Pons (tissue), 1 donor: ENCODE data around the gene RUBCN.
"Not testable (repeated sequence)": the region's sequence is repeated elsewhere in the genome, so short reads cannot be mapped to it uniquely, and the experiment has no call there.

Source experiments
- DNase-seq: peaks from one replicate; pipeline ENCODE4 v3.0.0-alpha.2; 2016; ENCODE audit warnings: low spot score

Gene RUBCN

DNA sequence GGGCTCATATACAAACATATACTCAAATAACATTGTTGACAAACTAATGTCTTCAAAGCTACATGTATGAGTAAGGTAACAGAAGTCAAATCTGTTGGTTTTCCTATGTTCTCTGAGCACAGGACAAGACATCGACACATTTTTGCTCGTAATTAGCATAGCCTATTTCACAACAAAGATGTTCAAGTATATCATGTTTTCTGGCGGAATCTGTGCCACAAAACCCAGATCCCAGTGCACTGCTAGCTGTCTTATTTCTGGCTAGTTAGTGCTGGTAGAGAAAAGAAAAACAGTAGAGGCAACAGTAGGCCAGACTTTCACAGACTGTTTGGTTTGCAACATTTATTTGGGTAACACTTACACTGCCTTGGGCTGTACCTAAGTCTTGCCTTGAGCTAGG, 51.2 kb downstream of the RUBCN start:
- no peak for DNase-seq

DNA sequence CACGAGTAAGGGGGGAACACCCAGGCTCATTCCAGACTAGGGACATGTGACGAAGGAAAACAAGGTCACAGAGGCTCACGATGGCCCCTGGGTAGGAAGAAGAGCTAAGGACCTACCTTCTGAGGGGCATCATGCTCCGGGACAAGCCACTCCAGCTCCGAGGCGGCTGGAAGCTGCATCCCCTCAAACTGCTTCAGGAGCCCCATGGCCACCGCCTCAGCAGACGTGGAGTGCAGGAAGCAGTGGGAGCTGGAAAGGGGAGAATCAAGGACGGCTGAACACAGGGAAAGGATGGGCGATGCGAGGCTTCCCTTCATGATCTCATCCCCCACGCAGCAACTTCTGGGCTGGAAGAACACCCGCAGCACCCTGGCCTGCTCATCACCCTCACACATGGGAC, 53.5 kb downstream of the RUBCN start:
- DNase-seq, result no peak

DNA sequence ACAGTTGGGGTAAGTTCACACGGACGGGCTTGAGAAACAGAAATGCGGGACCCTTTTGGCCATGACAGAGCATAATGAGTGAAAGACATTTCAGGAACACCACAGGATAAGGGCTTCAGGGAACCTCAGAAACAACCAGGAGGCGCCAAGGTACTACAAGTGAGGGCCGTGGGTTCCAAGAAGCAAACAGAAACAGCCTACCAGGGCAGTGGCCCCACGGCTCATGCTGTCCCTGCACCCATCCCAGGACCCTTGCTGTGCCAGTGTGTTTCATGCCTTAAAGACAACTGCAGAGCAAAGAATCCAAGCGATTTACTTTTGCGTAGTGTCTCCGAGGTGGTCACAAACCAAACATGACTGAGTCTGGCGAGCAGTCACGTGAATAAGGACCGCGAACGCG, 54.0 kb downstream of the RUBCN start:
- DNase-seq, result no peak

DNA sequence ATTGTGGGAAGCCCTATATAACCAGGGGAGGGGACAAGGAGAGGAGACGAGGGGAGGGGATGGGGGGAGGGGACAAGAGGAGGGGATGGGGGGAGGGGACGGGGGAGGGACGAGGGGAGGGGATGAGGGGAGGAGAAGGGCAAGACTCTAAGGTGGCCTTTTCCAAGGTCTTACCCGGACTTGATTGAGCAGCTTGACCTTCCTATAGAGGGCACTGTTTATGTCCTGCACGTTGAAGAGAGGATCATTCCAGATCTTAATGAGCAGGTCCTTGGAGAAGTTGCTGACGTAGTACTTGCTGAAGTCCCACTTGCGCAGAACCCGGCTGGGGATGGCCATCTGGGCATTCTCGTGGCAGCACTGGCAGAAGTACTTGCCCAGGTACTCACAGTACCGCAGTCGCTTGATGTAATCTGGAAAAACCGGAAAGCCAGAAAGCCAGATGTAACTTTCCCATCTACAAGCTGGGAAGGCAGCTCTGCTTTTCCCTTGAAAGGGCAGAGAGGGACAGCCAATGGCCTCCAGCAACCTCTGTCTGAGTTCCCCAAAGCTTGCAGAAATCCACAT, 55.7 kb downstream of the RUBCN start:
- DNase-seq, result no peak

DNA sequence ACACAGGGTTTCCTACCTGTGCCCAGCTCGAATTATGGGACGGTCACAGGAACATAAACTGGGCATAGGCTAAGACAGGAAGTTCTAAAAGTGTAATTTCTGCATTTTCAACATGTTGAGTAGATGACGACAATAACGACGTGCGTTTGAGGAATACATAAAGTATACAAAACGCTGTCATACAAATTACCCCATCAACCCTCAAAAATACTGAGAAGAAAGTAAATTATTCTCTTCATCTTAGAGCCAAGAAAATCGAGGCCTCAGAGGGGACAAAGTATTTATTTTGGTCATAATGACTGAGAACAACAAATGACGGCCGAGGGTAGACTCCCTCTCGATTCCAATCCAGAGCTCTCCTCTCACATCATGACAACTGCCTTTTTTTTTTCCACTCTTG, 60.8 kb downstream of the RUBCN start:
- DNase-seq, result no peak

DNA sequence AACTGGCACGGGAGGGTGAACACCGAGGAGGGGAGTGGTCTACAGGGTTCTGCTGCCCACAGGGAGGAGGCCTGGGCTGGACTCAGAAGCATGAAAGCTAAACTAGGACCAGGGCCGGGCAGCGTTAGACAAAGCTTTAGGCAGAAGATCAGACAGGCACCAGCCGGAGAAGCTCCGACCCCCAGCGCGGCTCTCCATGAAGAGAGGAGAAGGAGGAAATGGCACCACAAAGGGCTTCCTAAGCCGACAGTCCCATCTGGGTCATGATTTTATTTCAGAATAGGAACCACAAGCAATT, 61.2 kb downstream of the RUBCN start:
- DNase-seq, result no peak

DNA sequence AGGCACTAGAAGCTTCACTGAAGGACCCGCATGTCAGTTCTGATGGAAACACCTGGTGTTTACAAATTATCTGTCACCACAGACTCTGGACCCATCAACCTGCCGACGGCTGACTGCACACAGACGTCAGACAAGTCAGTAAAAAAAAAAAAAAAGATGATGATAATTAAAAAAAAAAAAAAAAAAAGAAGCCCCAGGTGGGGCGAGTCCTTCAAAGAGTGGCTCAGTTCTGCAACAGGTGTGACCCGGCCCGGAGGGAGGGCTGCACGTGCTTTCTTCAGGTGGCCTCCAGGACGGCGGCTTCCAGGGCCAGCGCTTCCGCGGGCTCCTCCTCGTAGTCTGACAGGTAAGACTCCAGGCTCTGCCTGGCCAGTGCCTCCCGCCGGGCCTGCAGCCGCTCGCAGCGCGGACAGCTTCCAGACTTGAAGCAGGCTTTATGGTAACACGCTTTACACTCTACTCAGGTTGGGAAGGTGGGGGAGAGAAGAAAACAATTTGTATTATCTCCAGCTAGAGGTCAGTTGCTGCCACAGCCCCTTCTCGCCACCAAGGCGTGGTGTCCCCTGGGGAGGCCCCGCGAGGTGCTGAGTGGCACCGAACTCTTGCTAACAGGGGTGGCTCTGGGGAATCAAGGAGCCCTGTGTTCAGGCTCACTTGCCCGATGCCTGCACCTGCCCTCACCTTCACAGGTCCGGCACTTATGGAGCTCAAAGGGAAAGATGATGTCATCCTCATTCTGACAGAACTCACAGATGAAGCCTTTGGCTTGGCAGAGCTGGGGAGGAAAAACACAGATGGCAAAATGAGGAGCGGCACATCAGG, 61.8 kb downstream of the RUBCN start:
- no peak for DNase-seq

DNA sequence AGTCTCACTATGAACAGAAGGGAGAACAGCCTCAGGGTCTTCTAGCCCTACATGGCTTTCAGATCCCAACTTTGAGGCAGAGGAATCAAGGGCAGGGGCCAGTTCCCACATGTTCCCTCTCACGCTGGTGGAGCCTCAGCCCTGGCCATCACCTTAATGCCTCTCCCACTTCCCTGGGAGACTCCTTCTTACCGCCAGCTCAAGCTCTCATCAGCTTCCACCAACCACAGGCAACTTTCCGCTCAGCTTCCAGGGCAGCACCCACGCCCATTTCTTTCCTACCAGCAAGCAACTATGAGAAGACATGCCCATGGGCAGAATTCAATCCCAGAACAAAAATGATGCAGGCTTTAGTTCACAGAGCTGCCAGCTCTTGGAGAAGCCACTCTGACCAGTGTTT, 63.5 kb downstream of the RUBCN start:
- no peak for DNase-seq

DNA sequence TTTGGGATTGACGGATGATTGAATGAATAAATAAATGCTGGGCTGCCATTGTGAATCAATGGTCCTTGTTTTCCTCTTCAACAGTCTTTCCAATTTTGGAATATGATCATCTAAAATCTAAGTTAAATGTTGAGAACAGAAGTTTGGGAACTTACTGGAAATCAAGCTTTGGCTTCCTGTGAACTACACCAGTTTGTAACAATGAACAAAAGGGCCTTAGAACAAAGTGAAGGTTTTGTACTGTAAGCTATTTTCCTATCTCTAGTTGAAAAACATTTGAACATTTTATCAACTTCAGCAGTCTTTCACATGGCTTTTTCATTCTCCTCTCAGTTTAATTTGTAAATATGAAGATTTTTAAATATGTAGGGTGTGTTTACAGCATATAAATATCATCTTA, 66.3 kb downstream of the RUBCN start:
- DNase-seq, result peak; percentile 73

DNA sequence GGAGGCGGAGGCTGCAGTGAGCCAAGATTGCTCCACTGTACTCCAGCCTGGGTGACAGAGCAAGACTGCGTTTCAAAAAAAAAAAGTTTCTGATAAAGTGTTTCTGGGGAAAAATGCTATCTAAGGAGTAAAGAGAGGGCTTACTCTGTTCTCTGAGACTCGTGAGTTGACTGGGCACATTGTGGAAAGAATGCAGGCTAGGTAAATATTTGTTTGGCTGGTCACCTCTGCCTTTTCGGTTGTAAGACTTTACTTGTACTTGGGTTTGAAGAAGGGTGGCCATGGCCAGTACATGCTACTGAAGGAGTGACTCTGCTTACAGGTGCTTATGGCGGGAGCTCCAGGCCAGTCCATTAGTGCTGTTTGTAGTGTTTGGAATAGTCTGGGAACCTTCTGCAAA, 68.7 kb downstream of the RUBCN start:
- DNase-seq, result no peak

DNA sequence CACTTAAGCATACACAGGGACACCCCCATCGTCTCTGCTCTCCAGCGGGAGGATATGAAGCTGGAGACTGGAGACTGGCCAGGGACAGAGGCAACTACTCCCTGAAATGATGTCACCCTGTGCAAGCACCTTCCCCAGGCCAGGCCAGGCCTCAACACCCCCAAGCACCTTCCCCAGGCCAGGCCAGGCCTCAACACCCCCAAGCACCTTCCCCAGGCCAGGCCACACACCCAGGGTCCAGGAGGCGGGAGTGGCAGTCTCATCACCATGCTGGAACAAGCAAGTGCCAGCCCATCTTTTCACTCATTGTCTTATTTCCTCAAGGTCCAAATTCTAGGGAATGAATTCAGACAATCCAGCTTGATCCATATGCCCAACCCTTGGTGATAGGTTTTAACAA, 69.4 kb downstream of the RUBCN start:
- not testable (repeated sequence) for DNase-seq

DNA sequence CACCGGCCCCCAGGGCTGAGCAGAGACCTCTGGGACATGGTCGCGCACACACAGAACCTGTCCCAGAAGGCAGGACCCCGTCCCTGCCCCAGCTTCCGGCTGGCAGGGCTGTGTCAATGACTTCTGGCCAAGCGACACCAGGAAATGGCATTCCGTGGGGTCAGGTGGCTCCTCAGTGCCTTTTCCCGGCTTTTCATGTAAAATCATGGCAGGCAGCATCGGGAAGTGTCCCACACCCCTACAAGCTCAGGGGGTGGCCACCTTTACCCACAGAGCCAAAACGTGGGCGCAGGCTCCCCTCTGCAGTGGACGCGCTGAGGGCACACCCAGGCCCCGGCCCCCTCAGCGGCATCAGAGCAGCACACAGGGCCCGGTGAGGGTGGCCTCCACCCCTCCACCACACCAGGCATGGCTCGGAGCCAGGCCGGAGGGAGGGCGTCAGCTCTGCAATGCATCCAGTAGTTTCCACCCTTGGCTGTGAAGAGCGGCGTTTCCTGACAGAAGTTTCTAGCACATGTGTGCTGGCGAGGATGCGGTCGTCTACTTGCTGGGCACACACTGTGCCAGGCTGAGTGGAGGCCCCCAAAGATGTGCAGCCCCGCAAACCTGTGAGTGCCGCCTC, 70.4 kb downstream of the RUBCN start:
- DNase-seq, result not testable (repeated sequence)

DNA sequence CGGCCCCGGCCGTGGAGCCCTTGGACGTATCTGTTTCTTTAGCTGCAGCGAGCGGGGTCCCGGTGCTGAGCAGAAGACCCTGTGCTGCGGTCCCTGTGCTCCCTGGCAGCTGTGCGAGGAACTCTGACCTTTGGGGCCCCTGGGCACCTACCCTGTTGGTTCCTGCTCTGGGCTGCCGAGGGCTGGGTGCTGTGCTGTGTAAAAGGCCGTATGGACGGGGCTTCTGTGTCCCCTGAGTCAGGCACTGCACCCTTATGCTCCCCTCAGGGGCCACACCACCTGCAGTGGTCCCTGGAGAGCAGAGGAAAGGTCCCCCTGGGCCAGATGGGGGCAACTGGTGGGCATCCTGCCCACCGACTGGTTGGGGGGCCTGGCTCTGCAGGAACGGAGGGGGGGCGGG, 71.2 kb downstream of the RUBCN start:
- DNase-seq, result not testable (repeated sequence)

DNA sequence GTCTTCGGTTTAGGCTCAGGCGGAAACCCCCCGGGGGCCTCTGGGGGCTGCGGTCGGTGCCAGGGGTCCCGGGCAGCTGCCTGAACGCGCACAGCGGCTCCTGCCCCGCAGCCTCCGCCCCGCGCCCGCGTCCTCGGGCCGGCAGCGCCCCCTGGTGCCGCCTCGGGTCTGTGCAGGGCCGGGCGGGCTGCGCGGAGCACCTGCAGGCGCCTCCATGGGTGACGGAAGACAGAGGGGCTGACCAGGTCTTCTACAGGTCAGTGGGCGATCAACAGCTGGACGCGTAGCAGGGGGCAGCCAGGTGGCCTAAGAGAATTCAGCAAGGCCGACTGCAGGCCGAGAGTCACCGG, 71.6 kb downstream of the RUBCN start:
- DNase-seq, result not testable (repeated sequence)

DNA sequence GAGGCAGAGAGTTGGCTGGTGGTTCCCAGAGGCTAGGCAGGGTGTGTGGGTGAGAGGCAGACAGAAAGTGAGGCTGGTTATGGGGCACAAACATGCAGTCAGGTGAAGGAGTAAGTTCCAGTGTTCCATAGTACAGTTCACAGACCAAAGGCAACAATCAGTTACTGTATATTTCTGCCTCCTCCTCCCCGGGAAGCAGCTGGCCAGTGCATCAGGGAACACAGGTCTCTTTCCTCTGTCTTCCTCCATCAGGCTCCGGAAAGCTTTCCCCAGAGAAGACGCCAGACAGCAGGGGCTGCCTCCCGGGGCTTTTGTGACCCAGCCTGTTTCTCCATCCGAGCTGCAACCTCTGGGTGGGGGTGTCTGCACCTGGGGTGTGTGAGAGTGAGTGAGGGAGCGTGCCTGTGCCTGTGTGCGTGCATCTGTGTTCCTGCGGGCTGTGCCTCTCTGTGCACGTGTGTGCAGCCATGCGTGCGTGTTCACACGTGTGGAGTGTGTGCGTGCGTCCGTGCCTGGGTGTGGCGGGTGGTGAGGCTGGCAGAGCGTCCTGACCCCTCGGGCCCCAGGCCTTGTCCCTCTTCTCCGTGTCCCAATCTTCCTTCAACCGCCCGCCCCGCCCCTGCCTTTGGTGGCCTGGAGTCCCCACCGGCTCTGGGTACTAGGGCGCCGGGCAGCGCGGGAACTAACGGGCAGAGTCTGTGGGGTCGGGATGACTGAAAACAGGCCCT, 72.1 kb downstream of the RUBCN start:
- DNase-seq, result not testable (repeated sequence)

DNA sequence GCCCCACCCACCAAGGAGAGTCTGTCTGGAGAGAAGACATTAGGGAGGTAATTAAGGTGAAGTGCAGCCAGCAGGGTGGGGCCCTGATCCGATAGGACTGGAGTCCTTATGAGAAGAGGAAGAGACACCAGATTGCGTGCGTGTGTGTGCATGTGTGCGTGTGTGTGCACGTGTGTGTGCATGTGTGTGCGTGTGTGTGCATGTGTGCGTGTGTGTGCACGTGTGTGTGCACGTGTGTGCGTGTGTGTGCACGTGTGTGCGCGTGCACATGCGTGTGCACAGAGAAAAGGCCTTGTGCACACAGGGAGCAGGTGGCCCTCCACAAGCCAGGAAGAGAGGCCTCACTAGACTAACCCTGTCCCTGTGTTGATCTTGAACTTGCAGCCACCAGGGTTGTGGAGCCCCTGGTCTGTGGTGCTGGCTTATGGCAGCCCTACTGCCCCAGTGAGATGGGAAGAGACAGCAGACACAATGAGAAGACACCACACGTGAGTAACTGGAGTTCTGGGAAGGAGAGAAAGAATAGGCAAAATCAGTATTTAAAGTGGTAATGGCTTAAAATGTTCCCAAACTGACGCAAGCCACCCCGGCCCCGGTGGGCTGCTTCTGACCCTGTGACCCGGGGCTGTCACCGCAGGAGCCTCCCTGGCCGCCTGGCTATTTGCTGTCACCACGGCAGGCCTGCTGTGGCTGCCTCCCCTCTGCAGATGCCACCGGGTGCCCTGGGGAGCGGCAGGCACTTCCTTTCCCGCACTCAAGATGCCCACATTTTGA, 73.2 kb downstream of the RUBCN start:
- not testable (repeated sequence) for DNase-seq

DNA sequence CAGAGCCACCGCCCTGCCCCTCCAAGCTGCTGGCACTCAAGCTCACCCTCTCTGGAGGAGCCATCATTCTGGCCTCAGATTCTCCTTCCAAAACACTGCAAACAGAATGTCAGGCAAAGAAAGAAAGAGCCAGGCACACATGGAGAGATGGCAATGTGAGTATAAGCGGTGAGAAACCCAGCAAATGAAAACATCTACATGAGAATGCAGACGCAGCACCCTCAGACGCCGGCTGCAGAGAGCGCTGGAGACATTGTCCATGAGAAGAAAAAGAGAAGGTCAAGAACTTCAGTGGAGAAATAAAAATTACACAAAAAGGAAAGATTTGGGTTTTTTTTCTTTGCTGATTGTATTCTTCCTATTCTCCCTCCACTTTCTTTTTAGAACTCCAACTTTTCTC, 74.4 kb downstream of the RUBCN start:
- not testable (repeated sequence) for DNase-seq

DNA sequence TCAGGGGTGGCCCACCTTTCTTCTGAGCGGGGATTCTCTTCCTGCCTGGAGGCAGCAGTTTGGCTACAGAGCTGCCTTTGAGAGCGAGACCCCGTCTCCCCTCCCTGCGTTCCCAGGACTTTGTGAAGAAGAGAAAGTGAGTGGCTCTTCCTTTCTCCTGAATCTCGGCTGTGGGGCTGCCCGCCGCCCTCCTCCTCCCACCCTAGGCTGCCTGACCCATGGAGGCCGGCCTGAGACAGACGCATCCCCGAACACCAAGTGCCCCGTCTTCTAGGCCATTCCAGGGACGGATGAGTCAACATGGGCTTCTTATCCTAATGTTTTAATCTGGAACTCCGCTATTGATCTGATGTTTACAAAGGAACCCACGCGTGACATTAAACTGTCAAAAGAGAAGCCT, 74.8 kb downstream of the RUBCN start:
- DNase-seq, result not testable (repeated sequence)

DNA sequence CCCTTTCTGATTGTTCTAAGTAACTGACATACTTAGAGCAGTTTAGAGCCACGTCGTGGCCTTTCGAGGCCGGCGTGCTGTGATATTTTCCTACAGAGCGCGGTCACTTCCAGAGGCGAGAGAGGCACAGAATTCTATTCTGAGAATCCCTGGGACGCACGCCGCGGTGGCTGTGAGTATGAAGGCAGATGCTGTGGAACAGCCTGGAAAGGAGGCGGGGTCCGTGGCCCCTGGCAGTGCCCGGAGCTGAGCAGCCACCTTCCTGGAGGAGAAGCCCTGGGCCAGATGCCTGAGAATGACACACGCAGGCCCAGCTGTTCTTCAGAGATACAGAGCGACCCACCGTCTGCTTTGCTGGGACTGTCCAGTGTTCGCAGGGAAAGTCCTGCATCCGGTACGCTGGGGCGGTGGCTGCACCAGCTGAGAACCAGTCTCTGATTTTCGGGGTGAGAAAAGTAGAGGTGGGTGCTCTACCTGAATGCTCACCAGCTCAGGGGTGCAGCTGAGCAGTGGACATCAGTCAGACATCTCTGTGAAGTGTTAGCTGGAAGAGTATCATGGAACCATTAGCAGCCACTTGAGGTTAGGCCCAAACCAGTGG, 75.4 kb downstream of the RUBCN start:
- not testable (repeated sequence) for DNase-seq

DNA sequence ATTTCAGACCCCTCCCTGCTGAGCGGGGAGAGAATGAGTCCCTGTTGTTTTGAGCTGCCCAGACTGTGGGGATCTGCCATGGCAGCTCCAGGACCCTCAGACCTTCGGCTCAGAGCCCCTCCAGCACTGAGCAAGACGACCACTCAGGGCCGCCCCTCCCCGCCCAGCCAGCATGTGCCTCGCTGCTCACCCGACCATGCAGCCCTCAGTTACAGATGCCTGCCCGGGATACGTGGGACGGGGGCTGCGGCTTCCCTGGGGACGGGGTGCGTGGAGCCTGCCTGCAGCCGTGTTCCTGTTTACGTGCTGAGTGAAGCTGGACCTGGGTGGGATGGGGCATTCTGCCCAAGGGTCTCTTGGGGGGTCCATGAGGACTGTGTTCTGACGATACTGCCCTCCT, 77.0 kb downstream of the RUBCN start:
- not testable (repeated sequence) for DNase-seq

DNA sequence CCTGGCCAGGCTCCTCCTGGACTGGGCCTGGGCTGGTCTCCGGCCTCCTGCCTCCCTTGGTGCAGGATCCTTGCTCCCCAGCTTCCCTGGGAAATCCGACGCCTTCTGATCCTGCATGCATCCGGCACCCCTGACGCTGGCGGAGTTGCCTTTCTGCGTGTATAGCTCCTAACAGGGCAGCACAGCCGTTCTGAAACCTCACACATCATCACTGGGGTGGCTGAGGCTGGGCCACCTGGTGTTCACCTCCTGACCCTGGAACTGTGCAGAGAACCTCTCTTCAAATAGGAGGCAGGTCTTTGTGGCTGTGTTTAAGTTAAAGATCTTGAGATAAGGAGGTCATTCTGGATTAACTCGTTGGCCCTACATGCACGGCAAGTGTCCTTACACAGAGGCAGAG, 77.6 kb downstream of the RUBCN start:
- DNase-seq, result not testable (repeated sequence)

DNA sequence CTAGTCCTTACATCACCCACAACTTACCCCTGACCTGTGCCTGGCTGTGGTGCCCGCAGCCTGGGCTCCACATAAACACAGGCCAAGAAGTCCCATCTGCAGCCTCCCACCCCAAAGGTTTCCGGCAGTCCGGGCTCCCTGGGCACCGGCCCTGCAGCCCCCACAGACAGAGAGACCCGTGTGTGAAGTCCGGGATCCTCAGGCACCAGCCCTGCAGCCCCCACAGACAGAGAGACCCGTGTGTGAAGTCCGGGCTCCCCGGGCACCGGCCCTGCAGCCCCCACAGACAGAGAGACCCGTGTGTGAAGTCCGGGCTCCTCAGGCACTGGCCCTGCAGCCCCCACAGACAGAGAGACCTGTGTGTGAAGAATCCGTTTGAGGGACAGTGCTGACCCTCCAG, 78.0 kb downstream of the RUBCN start:
- not testable (repeated sequence) for DNase-seq
